RWPE2 (cell line): Measurements from ENCODE around the gene GDF10.

Experiments used
- ATAC-seq: fragments of 200-7000 bp; cut with Tn5 transposase; 3 replicates; pipeline ENCODE4 v1.9.1; 2021; ENCODE audit warnings: low read depth
- DNase-seq: peaks from one replicate; pipeline ENCODE4 v3.0.0-alpha.2; 2020; ENCODE audit warnings: low spot score
- H3K27ac ChIP-seq: fragments of 450-650 bp; 2 replicates; pipeline ENCODE4 v1.5.1; 2017; ENCODE audit warnings: mild to moderate bottlenecking; ENCODE audit not compliant: poor library complexity, severe bottlenecking
- H3K27me3 ChIP-seq: fragments of 250-450 bp; sonication (Bioruptor Pico); 2 replicates; pipeline ENCODE4 v1.5.1; 2021; ENCODE audit warnings: mild to moderate bottlenecking, moderate library complexity; ENCODE audit not compliant: insufficient read depth, poor library complexity, severe bottlenecking
- H3K36me3 ChIP-seq: fragments of 250-450 bp; sonication (Bioruptor Pico); 2 replicates; pipeline ENCODE4 v1.5.1; 2020; ENCODE audit warnings: low read depth, mild to moderate bottlenecking, moderate library complexity
- H3K4me1 ChIP-seq: fragments of 250-450 bp; sonication (Bioruptor Pico); 2 replicates; pipeline ENCODE4 v1.5.1; 2021; ENCODE audit warnings: mild to moderate bottlenecking, moderate library complexity; ENCODE audit not compliant: insufficient read depth, poor library complexity, severe bottlenecking
- H3K4me3 ChIP-seq: fragments of 250-450 bp; sonication (Bioruptor Pico); 2 replicates; pipeline ENCODE4 v1.5.1; 2021; ENCODE audit warnings: mild to moderate bottlenecking, moderate library complexity; ENCODE audit not compliant: severe bottlenecking
- H3K9me3 ChIP-seq: fragments of 250-450 bp; sonication (Bioruptor Pico); 2 replicates; pipeline ENCODE4 v1.5.1; 2021; ENCODE audit warnings: mild to moderate bottlenecking, moderate library complexity; ENCODE audit not compliant: severe bottlenecking
- TF ChIP-seq, protein P1 (sequence below): fragments of 450-650 bp; IDR thresholded peaks from one replicate; pipeline ENCODE4 v1.5.1; 2017; ENCODE audit warnings: mild to moderate bottlenecking, moderate library complexity; ENCODE audit not compliant: poor library complexity, severe bottlenecking

The GDF10 gene

GRCh38 chr10:47311193-47311931, 11.4 kb downstream of the GDF10 start:
- TF ChIP-seq, protein P1, sequence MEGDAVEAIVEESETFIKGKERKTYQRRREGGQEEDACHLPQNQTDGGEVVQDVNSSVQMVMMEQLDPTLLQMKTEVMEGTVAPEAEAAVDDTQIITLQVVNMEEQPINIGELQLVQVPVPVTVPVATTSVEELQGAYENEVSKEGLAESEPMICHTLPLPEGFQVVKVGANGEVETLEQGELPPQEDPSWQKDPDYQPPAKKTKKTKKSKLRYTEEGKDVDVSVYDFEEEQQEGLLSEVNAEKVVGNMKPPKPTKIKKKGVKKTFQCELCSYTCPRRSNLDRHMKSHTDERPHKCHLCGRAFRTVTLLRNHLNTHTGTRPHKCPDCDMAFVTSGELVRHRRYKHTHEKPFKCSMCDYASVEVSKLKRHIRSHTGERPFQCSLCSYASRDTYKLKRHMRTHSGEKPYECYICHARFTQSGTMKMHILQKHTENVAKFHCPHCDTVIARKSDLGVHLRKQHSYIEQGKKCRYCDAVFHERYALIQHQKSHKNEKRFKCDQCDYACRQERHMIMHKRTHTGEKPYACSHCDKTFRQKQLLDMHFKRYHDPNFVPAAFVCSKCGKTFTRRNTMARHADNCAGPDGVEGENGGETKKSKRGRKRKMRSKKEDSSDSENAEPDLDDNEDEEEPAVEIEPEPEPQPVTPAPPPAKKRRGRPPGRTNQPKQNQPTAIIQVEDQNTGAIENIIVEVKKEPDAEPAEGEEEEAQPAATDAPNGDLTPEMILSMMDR, result no peak
- Histone ChIP-seq H3K27me3 (no peaks in the 10 kb centered on the region), H3K9me3 (no peaks in the 10 kb centered on the region), H3K4me1 (no peaks in the 10 kb centered on the region), H3K36me3 (no peaks in the 10 kb centered on the region), H3K27ac (no peak overlapping the region), H3K4me3 (no peak overlapping the region)
- DNase-seq (no peak), ATAC-seq (peak; percentile 21; the same call in 1 of the 3 replicates)

GRCh38 chr10:47311932-47312662, 12.1 kb downstream of the GDF10 start:
- no peak overlapping the region for H3K4me3 ChIP-seq
- peak; percentile 89 for ATAC-seq
- no peaks in the 10 kb centered on the region for H3K4me1 ChIP-seq
- peak; percentile 79 for DNase-seq
- H3K36me3 ChIP-seq, result no peaks in the 10 kb centered on the region
- no peaks in the 10 kb centered on the region for H3K27me3 ChIP-seq
- TF ChIP-seq, protein P1, result peak; percentile 89
- no peak overlapping the region for H3K27ac ChIP-seq
- no peaks in the 10 kb centered on the region for H3K9me3 ChIP-seq

- Histone ChIP-seq H3K27me3 (no peaks in the 10 kb centered on the region), H3K27ac (no peak overlapping the region), H3K4me3 (no peak overlapping the region), H3K36me3 (no peaks in the 10 kb centered on the region), H3K4me1 (no peaks in the 10 kb centered on the region), H3K9me3 (no peaks in the 10 kb centered on the region)
- DNase-seq, result no peak
- TF ChIP-seq, protein P1, result no peak
- no peak for ATAC-seq
Measured at GRCh38 chr10:47312663-47312995, 12.6 kb downstream of the GDF10 start.

DNA sequence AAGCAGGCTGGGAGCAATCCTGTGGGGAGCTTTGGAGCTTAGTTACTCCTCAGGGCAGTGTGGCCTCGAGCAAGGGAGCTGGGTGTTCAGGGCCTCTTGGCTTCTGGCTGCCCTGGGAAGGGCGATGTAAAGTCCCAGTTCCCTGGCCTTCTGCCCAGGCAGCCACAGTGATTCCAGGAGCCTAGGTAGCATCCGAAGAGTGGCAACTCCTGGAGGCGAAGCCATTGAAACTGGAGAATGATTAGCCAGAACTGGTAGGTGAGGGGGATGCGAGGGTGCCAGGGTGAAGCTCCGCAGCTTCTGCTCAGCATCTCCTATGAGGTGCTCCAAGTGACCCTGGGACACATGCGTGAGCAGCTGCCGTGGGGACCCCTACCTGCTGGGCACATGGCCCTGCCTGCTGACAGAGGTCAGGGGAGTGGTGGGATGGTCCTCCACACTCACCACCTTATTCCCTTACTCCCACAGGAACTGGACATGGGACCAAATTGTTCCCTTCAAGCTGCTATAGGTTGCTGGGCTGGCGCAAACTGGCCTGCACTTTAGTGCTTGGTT, 14.5 kb downstream of the GDF10 start:
- H3K27ac ChIP-seq, result no peak overlapping the region
- H3K4me3 ChIP-seq, result no peak overlapping the region
- DNase-seq (peak; percentile 19), ATAC-seq (no peak)
- H3K9me3 ChIP-seq, result no peaks in the 10 kb centered on the region
- no peaks in the 10 kb centered on the region for H3K36me3 ChIP-seq
- TF ChIP-seq, protein P1, result no peak
- H3K27me3 ChIP-seq, result no peaks in the 10 kb centered on the region
- no peaks in the 10 kb centered on the region for H3K4me1 ChIP-seq

DNA sequence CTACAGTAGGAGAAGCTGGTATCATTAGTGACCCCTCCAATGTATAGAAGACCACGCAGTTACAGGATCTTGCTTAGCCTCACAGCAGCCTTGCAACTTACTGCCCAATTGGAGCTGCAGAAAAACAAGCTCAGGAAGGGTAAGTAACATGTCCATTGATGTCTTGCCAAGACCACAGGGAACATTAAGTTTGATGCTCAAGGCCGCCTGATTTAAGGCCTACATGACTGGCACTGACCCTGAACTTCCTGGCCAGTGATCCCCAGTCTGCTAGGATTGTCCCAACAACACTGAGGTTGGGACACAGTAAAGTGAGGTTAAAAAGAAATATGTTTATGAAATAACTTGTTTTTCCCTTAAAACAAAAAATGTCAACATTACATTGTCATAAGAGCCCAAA, 15.4 kb downstream of the GDF10 start:
- Histone ChIP-seq H3K27ac (no peak overlapping the region), H3K4me3 (no peak overlapping the region), H3K9me3 (no peaks in the 10 kb centered on the region), H3K4me1 (no peaks in the 10 kb centered on the region), H3K27me3 (no peaks in the 10 kb centered on the region), H3K36me3 (no peaks in the 10 kb centered on the region)
- DNase-seq, result peak; percentile 3
- TF ChIP-seq, protein P1, result no peak
- ATAC-seq, result no peak
